PC-9 (cell line): ENCODE results near the gene PUM1. TPM values are rescaled to one million over a fixed set of nuclear protein-coding genes. Genes with fewer than 3 reads are reported as not detected.

Experiments
- BruUV-seq: library from RNA; stranded (reverse); fragments of 400-500 nt; replicated peaks from 2 replicates; lab custom pipeline; 2021; lab: Mats Ljungman, UMichigan
- CTCF ChIA-PET: fragments of 300-600 bp; sonication (Branson Sonifier 250); formaldehyde crosslinking; loops from one replicate; lab custom pipeline; 2022; ENCODE audit warnings: antibody characterized with exemption; lab: Charles Lee
- POLR2A ChIA-PET: fragments of 300-600 bp; sonication (Branson Sonifier 250); formaldehyde crosslinking; loops from one replicate; lab custom pipeline; 2022; ENCODE audit warnings: antibody characterized with exemption; ENCODE audit not compliant: unreplicated experiment; lab: Charles Lee
- DNase-seq, 2 experiments: peaks; one replicate each; pipeline versions ENCODE4 v3.0.0 to v3.0.0-alpha.2; 2015 to 2022; ENCODE audit warnings: mixed read lengths in 1 of 2
- H2AFZ ChIP-seq: fragments of 200-600 bp; sonication (generic); 2 replicates; pipeline ENCODE4 v1.8.1; 2017; ENCODE audit warnings: antibody characterized with exemption
- H3F3A ChIP-seq: fragments of 200-600 bp; sonication (generic); 2 replicates; pipeline ENCODE4 v1.8.1; 2017; ENCODE audit warnings: antibody characterized with exemption, mild to moderate bottlenecking, low read depth; ENCODE audit not compliant: insufficient read depth
- H3K27ac ChIP-seq: fragments of 200-600 bp; sonication (generic); 2 replicates; pipeline ENCODE4 v1.6.1; 2016; ENCODE audit warnings: mixed run types
- H3K27me3 ChIP-seq: fragments of 200-600 bp; sonication (generic); 2 replicates; pipeline ENCODE4 v1.6.1; 2016; ENCODE audit warnings: low read depth, mixed run types; ENCODE audit not compliant: insufficient read depth
- H3K36me3 ChIP-seq: fragments of 200-600 bp; sonication (generic); 2 replicates; pipeline ENCODE4 v1.6.1; 2016; ENCODE audit warnings: low read depth, mixed run types
- H3K4me1 ChIP-seq: fragments of 200-600 bp; sonication (generic); replicated peaks from 2 replicates; pipeline ENCODE4 v1.6.1; 2016; ENCODE audit warnings: mixed run types; ENCODE audit not compliant: insufficient read depth
- H3K4me2 ChIP-seq: fragments of 200-600 bp; sonication (generic); 2 replicates; pipeline ENCODE4 v1.6.1; 2017; ENCODE audit warnings: mixed run types
- H3K4me3 ChIP-seq: fragments of 200-600 bp; sonication (generic); 2 replicates; pipeline ENCODE4 v1.6.1; 2016; ENCODE audit warnings: mixed run types
- H3K79me2 ChIP-seq: fragments of 200-600 bp; sonication (generic); 2 replicates; pipeline ENCODE4 v1.6.1; 2017; ENCODE audit warnings: low read depth, mixed run types
- H3K9me2 ChIP-seq: fragments of 200-600 bp; sonication (generic); 2 replicates; pipeline ENCODE4 v1.8.1; 2017; ENCODE audit warnings: mild to moderate bottlenecking; ENCODE audit not compliant: insufficient read depth
- H3K9me3 ChIP-seq: fragments of 200-600 bp; sonication (generic); 2 replicates; pipeline ENCODE4 v1.8.1; 2016; ENCODE audit warnings: low read depth; ENCODE audit not compliant: insufficient read depth
- H4K20me1 ChIP-seq: fragments of 200-600 bp; sonication (generic); 2 replicates; pipeline ENCODE4 v1.8.1; 2017; ENCODE audit not compliant: insufficient read depth
- CTCF ChIP-seq: fragments of 200-600 bp; sonication (generic); conservative IDR thresholded peaks from 2 replicates; pipeline ENCODE4 v1.6.1; 2017; ENCODE audit warnings: mixed run types, antibody characterized with exemption, mild to moderate bottlenecking, moderate library complexity
- EZH2 ChIP-seq: fragments of 200-600 bp; sonication (generic); IDR thresholded peaks from 2 replicates; pipeline ENCODE4 v1.8.0; 2017; ENCODE audit warnings: antibody characterized with exemption, low read depth
- intact Hi-C: fragments of 100-400 bp; cut with micrococcal nuclease; formaldehyde crosslinking; loops from one replicate; pipeline ENCODE4 v1.10.0; 2022; ENCODE audit not compliant: unreplicated experiment
- total RNA-seq: library from RNA; stranded (reverse); gene quantifications from 2 replicates; pipeline ENCODE4 v1.2.3, GENCODE V29; 2021

PUM1 gene
- total RNA-seq, 1 experiment from 2014 or later, result 117 TPM

- no peak overlapping the region for H2AFZ ChIP-seq
- no peaks in the 10 kb centered on the region for H3K36me3 ChIP-seq
- TF ChIP-seq CTCF (no peak), EZH2 (no peak)
- no peak overlapping the region for H3K27ac ChIP-seq
- no peaks in the 10 kb centered on the region for H3K27me3 ChIP-seq
- H3K9me2 ChIP-seq, result no peaks in the 10 kb centered on the region
- no peaks in the 10 kb centered on the region for H3K4me1 ChIP-seq
- no peak for DNase-seq
- H3K79me2 ChIP-seq, result no peaks in the 10 kb centered on the region
- no peaks in the 10 kb centered on the region for H3F3A ChIP-seq
- H4K20me1 ChIP-seq, result no peaks in the 10 kb centered on the region
- intact Hi-C loops, result no loop called here
- ChIA-PET CTCF (no interaction called here), POLR2A (no interaction called here)
- BruUV-seq, result no TSS peak
- no peak overlapping the region for H3K4me3 ChIP-seq
- no peak overlapping the region for H3K4me2 ChIP-seq
- no peaks in the 10 kb centered on the region for H3K9me3 ChIP-seq
Measured at GRCh38 chr1:30916296-30916695, 149.2 kb downstream of the PUM1 start.

DNA sequence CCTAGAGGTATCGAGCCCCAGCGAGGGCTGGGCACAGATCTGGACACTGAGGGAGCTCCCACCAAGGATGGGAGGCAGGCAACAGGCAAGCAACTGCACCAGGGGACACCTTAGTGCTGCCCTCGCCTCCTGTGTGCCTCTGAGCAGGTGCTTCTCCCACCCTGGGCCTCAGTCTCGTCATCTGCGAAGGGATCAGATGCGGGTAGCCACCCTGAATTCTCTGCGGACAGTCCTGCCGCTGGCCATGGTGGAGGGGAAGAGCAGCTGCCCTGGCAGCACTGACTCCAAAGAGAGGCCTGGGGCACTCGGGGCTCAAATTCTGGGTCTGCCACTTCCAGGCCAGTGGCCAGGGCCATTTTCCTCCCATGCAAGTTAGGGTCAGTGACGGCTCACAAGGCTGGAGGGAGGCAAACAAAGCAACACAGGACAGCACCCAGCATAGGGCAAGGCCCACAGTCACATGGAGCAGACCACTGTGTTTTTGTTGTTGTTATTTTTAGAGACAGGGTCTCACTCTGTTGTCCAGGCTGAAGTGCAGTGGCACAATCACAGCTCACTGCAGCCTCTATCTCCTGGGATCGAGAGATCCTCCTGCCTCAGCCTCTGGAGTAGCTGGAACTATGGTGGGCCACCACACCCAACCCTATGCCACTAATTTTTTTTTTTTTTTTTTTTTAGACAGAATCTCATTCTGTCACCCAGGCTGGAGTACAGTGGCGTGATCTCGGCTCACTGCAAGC lies 149.9 kb downstream of the PUM1 start:
- Histone ChIP-seq H3K27ac (no peak overlapping the region), H3K27me3 (no peaks in the 10 kb centered on the region), H2AFZ (no peak overlapping the region), H3K9me2 (no peaks in the 10 kb centered on the region), H3K36me3 (no peaks in the 10 kb centered on the region), H3K79me2 (no peaks in the 10 kb centered on the region), H4K20me1 (no peaks in the 10 kb centered on the region), H3K4me2 (no peak overlapping the region), H3K4me1 (0 out of 2 replicates have a peak, but pooled peaks cover 2% of the 10 kb centered on the region), H3K4me3 (no peak overlapping the region), H3F3A (no peaks in the 10 kb centered on the region), H3K9me3 (no peaks in the 10 kb centered on the region)
- POLR2A ChIA-PET, result no interaction called here
- DNase-seq, result no peak
- no TSS peak for BruUV-seq
- CTCF ChIA-PET, result interaction anchor here (0.6 kb wide), 1 partner anchor 10 kb away, joined by 12 read pairs; no protein-coding TSS in a partner anchor
- intact Hi-C loops, result no loop called here
- TF ChIP-seq CTCF (no peak), EZH2 (no peak)

DNA sequence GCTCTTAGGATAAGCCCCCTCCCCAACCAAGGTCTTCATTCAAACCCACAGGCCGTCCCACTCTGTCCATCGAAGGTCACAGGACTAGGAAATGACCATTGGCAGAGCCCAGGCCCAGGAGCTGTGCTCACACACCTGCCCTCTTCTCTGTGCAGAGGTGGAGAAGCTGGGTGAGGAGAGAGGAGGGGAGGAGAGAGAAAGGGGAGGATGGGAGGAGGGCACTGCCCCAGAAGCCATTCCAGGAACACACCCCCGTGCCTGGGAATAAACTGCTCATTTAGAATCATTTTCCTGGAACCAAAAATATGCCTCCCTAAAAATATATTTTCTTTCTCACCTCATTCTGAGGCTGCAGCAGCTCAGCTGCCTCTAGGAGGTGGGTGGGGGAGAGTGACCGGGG lies 150.6 kb downstream of the PUM1 start:
- peaks cover 7% of the 10 kb centered on the region; the same call in 1 of the 2 replicates for H3K4me1 ChIP-seq
- no peak for DNase-seq
- no peaks in the 10 kb centered on the region for H3F3A ChIP-seq
- H3K27ac ChIP-seq, result no peak overlapping the region
- H3K9me2 ChIP-seq, result no peaks in the 10 kb centered on the region
- ChIA-PET CTCF (interaction anchor here (0.6 kb wide), 1 partner anchor 11 kb away, joined by 12 read pairs; no protein-coding TSS in a partner anchor), POLR2A (interaction anchor here (0.6 kb wide), 1 partner anchor 64 kb away, joined by 3 read pairs; no protein-coding TSS in a partner anchor)
- no peak overlapping the region for H3K4me2 ChIP-seq
- intact Hi-C loops, result no loop called here
- no TSS peak for BruUV-seq
- H3K4me3 ChIP-seq, result no peak overlapping the region
- H3K27me3 ChIP-seq, result no peaks in the 10 kb centered on the region
- no peak for TF ChIP-seq EZH2
- no peak for TF ChIP-seq CTCF
- H3K36me3 ChIP-seq, result no peaks in the 10 kb centered on the region
- H3K9me3 ChIP-seq, result no peaks in the 10 kb centered on the region
- no peaks in the 10 kb centered on the region for H3K79me2 ChIP-seq
- H4K20me1 ChIP-seq, result no peaks in the 10 kb centered on the region
- H2AFZ ChIP-seq, result no peak overlapping the region
